ENCODE results near the gene ZNF513. TPM values are rescaled to one million over a fixed set of nuclear protein-coding genes. Genes with fewer than 3 reads are reported as not detected.

ZNF513 gene
- total RNA-seq, 1 donor from 2014 or later = 30.1 TPM

GRCh38 chr2:27363933-27364332 is 16.6 kb downstream of the ZNF513 start:
- CTCF ChIA-PET = no interaction called here
- no peak for TF ChIP-seq CTCF (IDR thresholded peaks at IDR 0.05)
- Mint-ChIP-seq H3K36me3 (ENCODE audit: low read depth) (peaks cover 40% of the 10 kb centered on the region), H3K4me3 (no peak overlapping the region), H3K27me3 (no peaks in the 10 kb centered on the region), H3K9me3 (no peaks in the 10 kb centered on the region), H3K27ac (no peak overlapping the region), H3K4me1 (peaks cover 7% of the 10 kb centered on the region)
- POLR2A ChIA-PET = interaction anchor here (0.6 to 1.2 kb wide), 2 partner anchors 17 to 276 kb away, joined by 3 read pairs; partner anchors contain the start of gene ZNF513
- intact Hi-C loops (cut with micrococcal nuclease) = no loop called here
- ATAC-seq (ENCODE audit: low read depth) = no peak
- no peak for DNase-seq

GRCh38 chr2:27362678-27363420 is 17.7 kb downstream of the ZNF513 start:
- ATAC-seq (ENCODE audit: low read depth) (no peak), DNase-seq (no peak)
- ChIA-PET POLR2A (interaction anchor here (1.2 kb wide), 1 partner anchor 18 kb away, joined by 3 read pairs; the partner anchor contains the start of gene ZNF513), CTCF (interaction anchor here (0.6 kb wide), 1 partner anchor 229 kb away, joined by 4 read pairs; the partner anchor contains the start of gene PREB)
- intact Hi-C loops (cut with micrococcal nuclease) = no loop called here
- Mint-ChIP-seq H3K4me1 (peaks cover 8% of the 10 kb centered on the region), H3K4me3 (no peak overlapping the region), H3K9me3 (no peaks in the 10 kb centered on the region), H3K27me3 (no peaks in the 10 kb centered on the region), H3K36me3 (ENCODE audit: low read depth) (peaks cover 31% of the 10 kb centered on the region), H3K27ac (no peak overlapping the region)
- no peak for TF ChIP-seq CTCF (IDR thresholded peaks at IDR 0.05)

- Mint-ChIP-seq H3K36me3 (ENCODE audit: low read depth) (peaks cover 22% of the 10 kb centered on the region), H3K4me3 (peak within 1 kb of the TSS; percentile 98), H3K27ac (peak within 1 kb of the TSS; percentile 100), H3K27me3 (no peaks in the 10 kb centered on the region), H3K4me1 (peaks cover 53% of the 10 kb centered on the region), H3K9me3 (no peaks in the 10 kb centered on the region)
- ATAC-seq (ENCODE audit: low read depth) (peak; percentile 83), DNase-seq (peak; percentile 87)
- TF ChIP-seq CTCF (IDR thresholded peaks at IDR 0.05) = no peak
- CTCF ChIA-PET = interaction anchor here (1.4 kb wide), 1 partner anchor 14 kb away, joined by 6 read pairs; the partner anchor contains the start of genes EIF2B4 and SNX17
- intact Hi-C loops (cut with micrococcal nuclease) = loop anchor here (1.0 to 2.0 kb wide), 9 partner anchors 14 to 272 kb away; partner anchors contain the start of genes ATRAID, EIF2B4, KHK and MPV17
- POLR2A ChIA-PET = interaction anchor here (0.6 to 2.8 kb wide), 13 partner anchors 10 to 307 kb away, joined by 3 to 76 read pairs (median 4); partner anchors contain the start of genes ATRAID, EIF2B4, MPV17 and NRBP1
Measured at GRCh38 chr2:27356382-27357181, 24.0 kb downstream of the ZNF513 start, which contains the start of gene GTF3C2. TSS of gene GTF3C2 (minus strand) at chr2:27356764. CDS start at chr2:27343554, 13,210 bp downstream.

- DNase-seq = no peak
- no peaks in the 10 kb centered on the region for H3K27me3 Mint-ChIP-seq
- H3K9me3 Mint-ChIP-seq = no peaks in the 10 kb centered on the region
- ChIA-PET CTCF (interaction anchor here (1.4 kb wide), 1 partner anchor 14 kb away, joined by 6 read pairs; the partner anchor contains the start of genes EIF2B4 and SNX17), POLR2A (interaction anchor here (0.7 to 2.8 kb wide), 8 partner anchors 14 to 271 kb away, joined by 3 to 76 read pairs (median 19); partner anchors contain the start of genes ATRAID, EIF2B4, MPV17 and NRBP1)
- peaks cover 56% of the 10 kb centered on the region for H3K4me1 Mint-ChIP-seq
- TF ChIP-seq CTCF (IDR thresholded peaks at IDR 0.05) = no peak
- peak overlapping the region; percentile 100 for H3K27ac Mint-ChIP-seq
- H3K36me3 Mint-ChIP-seq (ENCODE audit: low read depth) = peaks cover 22% of the 10 kb centered on the region
- peak; percentile 26 for ATAC-seq (ENCODE audit: low read depth)
- peak overlapping the region; percentile 98 for H3K4me3 Mint-ChIP-seq
- intact Hi-C loops (cut with micrococcal nuclease) = loop anchor here (1.0 to 2.0 kb wide), 9 partner anchors 14 to 272 kb away; partner anchors contain the start of genes ATRAID, EIF2B4, KHK and MPV17
Measured at GRCh38 chr2:27356056-27356381, 24.5 kb downstream of the ZNF513 start.

Measured in activated B cell treated with CpG ODN at 0.5 μM for 24 hours (primary cell).